NCI-H2227 treated with DMSO at 0.1 percent for 48 hours (cell line): ENCODE measurements around the gene RPS6KA1.
"Not testable (repeated sequence)": the region's sequence is repeated elsewhere in the genome, so short reads cannot be mapped to it uniquely, and the experiment has no call there.

Experiments
- DNase-seq: peaks from one replicate; lab custom pipeline; 2025; lab: John Stamatoyannopoulos, UW

RPS6KA1 gene

GRCh38 chr1:26602378-26602959 is 72.9 kb downstream of the RPS6KA1 start:
- peak; percentile 60 for DNase-seq

DNA sequence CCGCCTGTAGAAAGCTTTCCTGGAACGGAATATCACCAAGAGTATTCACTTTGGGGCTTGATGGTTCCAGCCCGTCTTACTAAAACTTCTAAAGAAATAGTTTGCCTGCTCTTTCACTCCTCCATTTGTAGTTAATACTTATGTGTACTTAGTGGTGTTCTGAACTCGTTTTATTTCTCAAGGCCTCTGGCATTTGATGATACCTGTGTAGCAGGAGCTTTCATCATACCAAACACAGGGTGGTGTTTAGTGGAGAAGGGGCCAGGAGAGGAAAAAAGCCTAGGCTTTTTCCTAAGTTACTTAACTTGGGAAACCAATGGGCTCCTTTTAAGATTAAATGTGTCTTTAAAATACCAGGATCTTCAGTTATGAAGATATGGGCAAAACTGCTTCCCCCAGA is 74.3 kb downstream of the RPS6KA1 start:
- no peak for DNase-seq

GRCh38 chr1:26607186-26607585 is 77.6 kb downstream of the RPS6KA1 start:
- no peak for DNase-seq

DNA sequence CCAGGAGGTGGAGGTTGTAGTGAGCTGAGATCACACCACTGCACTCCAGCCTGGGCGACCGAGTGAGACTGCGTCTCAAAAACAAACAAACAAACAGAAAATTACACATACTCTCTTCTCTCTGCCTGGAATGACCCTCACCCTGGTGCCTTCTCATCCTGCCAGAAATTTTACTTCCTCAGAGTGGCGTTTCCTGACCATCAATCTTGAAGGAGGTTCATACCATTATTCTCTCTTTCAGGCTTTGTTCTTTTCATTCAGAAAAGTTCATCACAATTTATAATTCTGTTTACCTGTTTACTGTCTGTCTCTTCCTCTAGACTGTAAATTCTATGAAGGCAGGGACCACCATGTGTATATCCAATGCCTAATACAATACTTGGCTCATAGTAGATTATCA is 79.3 kb downstream of the RPS6KA1 start:
- no peak for DNase-seq

DNA sequence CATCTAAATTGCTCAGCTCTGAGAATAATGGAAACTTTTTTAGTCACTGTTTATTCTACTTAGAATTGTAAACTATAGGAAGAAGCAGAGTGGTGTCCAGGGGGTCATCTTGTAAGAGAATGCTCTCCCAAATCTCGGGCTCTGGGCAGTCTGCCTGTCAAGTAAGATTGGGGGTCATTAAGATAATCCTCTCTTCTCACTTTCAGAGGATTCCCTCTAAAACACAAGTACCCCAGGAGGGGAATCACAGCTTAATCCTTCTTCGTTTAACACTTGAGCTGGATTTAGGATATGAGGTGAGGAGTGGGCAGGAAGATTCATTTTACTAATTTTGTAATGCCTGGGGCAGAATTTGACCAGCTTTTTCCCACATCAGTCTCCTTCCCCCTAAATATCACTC is 81.2 kb downstream of the RPS6KA1 start:
- no peak for DNase-seq

DNA sequence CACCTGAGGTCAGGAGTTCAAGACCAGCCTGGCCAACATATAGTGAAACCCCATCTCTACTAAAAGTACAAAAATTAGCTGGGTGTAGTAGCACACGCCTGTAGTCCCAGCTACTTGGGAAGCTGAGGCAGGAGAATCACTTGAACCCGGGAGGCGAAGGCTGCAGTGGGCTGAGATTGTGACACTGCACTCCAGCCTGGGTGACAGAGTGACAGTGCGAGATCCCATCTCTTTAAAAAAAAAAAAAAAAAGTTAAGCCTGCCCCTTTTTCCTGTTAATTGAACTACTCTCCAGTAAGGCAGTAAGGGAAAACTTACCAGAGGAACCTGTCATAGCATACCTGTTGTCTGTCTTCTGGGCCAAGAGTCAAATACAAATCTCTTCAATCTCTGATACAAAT is 83.1 kb downstream of the RPS6KA1 start:
- not testable (repeated sequence) for DNase-seq

DNA sequence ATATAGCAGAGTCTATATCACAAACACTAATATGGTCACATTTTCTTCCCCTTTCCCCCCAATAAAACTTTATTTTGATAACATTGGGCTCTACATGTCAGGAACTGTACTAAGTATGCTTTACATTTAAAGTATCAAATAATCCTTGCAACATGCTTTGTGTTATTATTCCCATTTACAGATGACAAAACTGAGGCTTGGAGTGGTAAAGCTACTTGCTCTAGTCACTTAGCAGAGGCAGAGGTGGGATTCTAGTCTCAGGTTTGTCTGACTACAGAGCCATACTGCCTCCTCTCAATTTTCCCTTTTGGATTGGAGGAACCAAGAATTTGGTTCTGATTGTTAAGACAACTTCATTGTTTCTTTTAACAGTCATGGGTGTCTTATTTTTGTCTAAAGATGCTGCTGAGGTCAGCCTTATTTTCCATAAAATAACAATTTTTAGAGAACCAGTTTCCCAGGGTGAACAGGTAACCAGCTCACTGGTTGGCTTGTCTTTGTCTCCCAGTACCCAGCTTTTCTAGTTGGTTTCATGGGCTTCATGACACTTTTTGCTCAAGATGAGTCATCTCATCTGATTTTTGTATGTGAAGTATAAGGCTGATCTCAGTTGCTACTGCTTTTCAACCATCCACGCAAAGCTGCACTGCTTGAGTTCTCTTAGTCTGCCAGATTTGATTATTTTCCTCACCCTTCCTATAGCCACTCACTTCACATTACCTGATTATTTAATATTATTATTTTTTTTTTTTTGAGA is 85.3 kb downstream of the RPS6KA1 start:
- no peak for DNase-seq

DNA sequence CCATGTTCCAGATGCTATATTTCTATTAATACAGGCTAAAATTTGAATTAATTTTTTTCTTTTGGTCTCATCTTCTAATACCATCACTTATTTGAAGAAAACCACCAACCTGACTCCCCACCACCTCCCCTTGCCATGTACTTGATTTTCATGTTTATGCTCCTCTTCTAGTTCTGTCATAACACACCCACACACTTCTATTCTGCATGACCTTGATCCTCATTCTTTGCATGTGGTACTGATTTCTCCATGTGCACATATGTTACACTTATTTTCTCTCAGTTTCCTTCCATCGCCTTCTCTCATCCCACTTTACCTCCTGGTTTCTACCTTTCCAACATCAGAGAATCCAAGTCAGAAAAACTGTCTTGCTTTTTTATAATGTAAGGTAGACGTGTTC is 87.3 kb downstream of the RPS6KA1 start:
- no peak for DNase-seq

DNA sequence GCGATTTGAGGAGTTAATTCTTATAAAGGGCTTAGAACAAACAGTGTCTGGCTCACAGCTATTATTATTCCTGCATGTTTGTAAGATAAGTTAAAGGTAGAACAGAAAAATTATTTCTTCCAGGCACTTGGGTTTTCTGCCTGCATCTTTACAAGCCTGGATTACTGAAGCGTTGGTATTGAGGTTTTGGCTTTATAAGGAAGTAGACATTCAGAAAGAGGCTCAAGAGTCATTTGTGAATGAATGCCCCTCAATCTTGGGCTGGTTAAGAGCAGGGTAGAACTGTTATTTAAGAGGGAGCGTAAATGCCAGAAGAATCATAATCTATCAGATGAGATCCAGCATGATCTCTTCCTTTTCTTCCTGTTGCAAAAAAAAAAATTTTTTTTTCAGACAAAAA is 89.0 kb downstream of the RPS6KA1 start:
- peak; percentile 23 for DNase-seq
